Tibial nerve (tissue), 4 donors: ENCODE results near the gene CASKIN2.

Source experiments
- CTCF ChIP-seq, 5 experiments: fragments of 200-600 bp in 3 of 5; fragments of 450-650 bp in 2 of 5; sonication (generic) in 3 of 5; IDR thresholded peaks; one replicate each; pipeline ENCODE4 v1.5.1; 2016 to 2019; ENCODE audit warnings: antibody characterized with exemption in 5 of 5, mild to moderate bottlenecking in 3 of 5, moderate library complexity in 2 of 5
- EP300 ChIP-seq, 2 donors: sonication (generic); formaldehyde crosslinking; IDR thresholded peaks; one replicate each; pipeline ENCODE4 v1.6.1; 2017; ENCODE audit warnings: antibody characterized with exemption in 2 of 2, mild to moderate bottlenecking in 1 of 2
- POLR2A ChIP-seq, 2 donors: fragments of 450-650 bp; IDR thresholded peaks; one replicate each; pipeline ENCODE4 v1.6.1; 2017; ENCODE audit warnings: antibody characterized with exemption in 2 of 2, mild to moderate bottlenecking in 2 of 2, moderate library complexity in 2 of 2

GRCh38 chr17:75468291-75468754 lies 47.0 kb downstream of the CASKIN2 start:
- TF ChIP-seq EP300 (IDR thresholded peaks at IDR 0.05) (no peak), CTCF (IDR thresholded peaks at IDR 0.05) (no peak), POLR2A (IDR thresholded peaks at IDR 0.05) (no peak)
